ENCODE results near the gene NSF. TPM values are rescaled to one million over a fixed set of nuclear protein-coding genes. Genes with fewer than 3 reads are reported as not detected.

Gene NSF
- total RNA-seq, 1 donor from 2014 or later, result 57.0 TPM

- Mint-ChIP-seq H3K4me1 (ENCODE audit: low read depth, unreplicated experiment) (peaks cover 11% of the 10 kb centered on the region), H3K4me3 (ENCODE audit: unreplicated experiment) (no peak overlapping the region), H3K36me3 (ENCODE audit: unreplicated experiment) (no peaks in the 10 kb centered on the region), H3K27me3 (ENCODE audit: unreplicated experiment) (no peaks in the 10 kb centered on the region), H3K9me3 (ENCODE audit: unreplicated experiment) (peaks cover 4% of the 10 kb centered on the region), H3K27ac (ENCODE audit: unreplicated experiment) (no peak overlapping the region)
- DNase-seq, result no peak
- no peak for TF ChIP-seq CTCF (IDR thresholded peaks at IDR 0.05; ENCODE audit: partially characterized antibody, unreplicated experiment)
These were observed 145.6 kb downstream of the NSF start for GRCh38 chr17:46736100-46736499.

GRCh38 chr17:46737326-46737725, 146.9 kb downstream of the NSF start:
- peaks cover 3% of the 10 kb centered on the region for H3K9me3 Mint-ChIP-seq (ENCODE audit: unreplicated experiment)
- TF ChIP-seq CTCF (IDR thresholded peaks at IDR 0.05; ENCODE audit: partially characterized antibody, unreplicated experiment), result no peak
- H3K4me3 Mint-ChIP-seq (ENCODE audit: unreplicated experiment), result no peak overlapping the region
- H3K36me3 Mint-ChIP-seq (ENCODE audit: unreplicated experiment), result no peaks in the 10 kb centered on the region
- H3K4me1 Mint-ChIP-seq (ENCODE audit: low read depth, unreplicated experiment), result peaks cover 3% of the 10 kb centered on the region
- H3K27me3 Mint-ChIP-seq (ENCODE audit: unreplicated experiment), result no peaks in the 10 kb centered on the region
- DNase-seq, result no peak
- H3K27ac Mint-ChIP-seq (ENCODE audit: unreplicated experiment), result no peak overlapping the region

GRCh38 chr17:46738544-46738943, 148.1 kb downstream of the NSF start:
- no peak for TF ChIP-seq CTCF (IDR thresholded peaks at IDR 0.05; ENCODE audit: partially characterized antibody, unreplicated experiment)
- Mint-ChIP-seq H3K27ac (ENCODE audit: unreplicated experiment) (no peak overlapping the region), H3K9me3 (ENCODE audit: unreplicated experiment) (peaks cover 3% of the 10 kb centered on the region), H3K36me3 (ENCODE audit: unreplicated experiment) (no peaks in the 10 kb centered on the region), H3K4me3 (ENCODE audit: unreplicated experiment) (no peak overlapping the region), H3K4me1 (ENCODE audit: low read depth, unreplicated experiment) (no peaks in the 10 kb centered on the region), H3K27me3 (ENCODE audit: unreplicated experiment) (no peaks in the 10 kb centered on the region)
- DNase-seq, result no peak

- Mint-ChIP-seq H3K27me3 (ENCODE audit: unreplicated experiment) (no peaks in the 10 kb centered on the region), H3K27ac (ENCODE audit: unreplicated experiment) (no peak overlapping the region), H3K36me3 (ENCODE audit: unreplicated experiment) (no peaks in the 10 kb centered on the region)
These were observed 149.5 kb downstream of the NSF start for GRCh38 chr17:46739982-46740381.

More at GRCh38 chr17:46739982-46740381, 149.5 kb downstream of the NSF start:
- Mint-ChIP-seq H3K4me1 (ENCODE audit: low read depth, unreplicated experiment) (no peaks in the 10 kb centered on the region), H3K9me3 (ENCODE audit: unreplicated experiment) (peaks cover 3% of the 10 kb centered on the region), H3K4me3 (ENCODE audit: unreplicated experiment) (no peak overlapping the region)
- TF ChIP-seq CTCF (IDR thresholded peaks at IDR 0.05; ENCODE audit: partially characterized antibody, unreplicated experiment), result no peak
- no peak for DNase-seq

All from glutamatergic neuron (in vitro differentiated cells).